ENCODE measurements around the gene USB1.

Gene USB1

GRCh38 chr16:58000706-58001676 lies at the start of gene USB1:
TSS of gene USB1 (plus strand) at chr16:58001407. CDS start at chr16:58001484, 77 bp downstream.
- Histone ChIP-seq H3K36me3 (ENCODE audit: insufficient read depth, low read depth, low read length) (peaks cover 40% of the 10 kb centered on the region), H3K4me3 (ENCODE audit: low read length) (peak within 1 kb of the TSS; percentile 89), H3K9me3 (ENCODE audit: insufficient read depth, low read depth, low read length) (no peaks in the 10 kb centered on the region), H3K4me1 (ENCODE audit: insufficient read depth, low read length) (no peaks in the 10 kb centered on the region), H3K27me3 (ENCODE audit: insufficient read depth, low read length) (peaks cover 6% of the 10 kb centered on the region; the same call in 1 of the 2 replicates), H3K9ac (ENCODE audit: low read depth, low read length) (peak within 1 kb of the TSS; percentile 75; the same call in 1 of the 2 replicates), H3K27ac (ENCODE audit: low read length) (no peak within 1 kb of the TSS)

- H3K9ac ChIP-seq (ENCODE audit: low read depth, low read length) = no peak overlapping the region
- H3K27me3 ChIP-seq (ENCODE audit: insufficient read depth, low read length) = no peaks in the 10 kb centered on the region
- no peak overlapping the region for H3K27ac ChIP-seq (ENCODE audit: low read length)
- H3K4me3 ChIP-seq (ENCODE audit: low read length) = no peak overlapping the region
- H3K4me1 ChIP-seq (ENCODE audit: insufficient read depth, low read length) = no peaks in the 10 kb centered on the region; the same call in 1 of the 2 replicates
- no peaks in the 10 kb centered on the region for H3K36me3 ChIP-seq (ENCODE audit: insufficient read depth, low read depth, low read length)
- no peaks in the 10 kb centered on the region for H3K9me3 ChIP-seq (ENCODE audit: insufficient read depth, low read depth, low read length)
Observed at GRCh38 chr16:57952909-57953308, 48.3 kb upstream of the USB1 start.

- Histone ChIP-seq H3K4me1 (ENCODE audit: insufficient read depth, low read length) (no peaks in the 10 kb centered on the region; the same call in 1 of the 2 replicates), H3K27me3 (ENCODE audit: insufficient read depth, low read length) (no peaks in the 10 kb centered on the region), H3K36me3 (ENCODE audit: insufficient read depth, low read depth, low read length) (no peaks in the 10 kb centered on the region), H3K27ac (ENCODE audit: low read length) (no peak overlapping the region), H3K9ac (ENCODE audit: low read depth, low read length) (no peak overlapping the region), H3K4me3 (ENCODE audit: low read length) (no peak overlapping the region), H3K9me3 (ENCODE audit: insufficient read depth, low read depth, low read length) (no peaks in the 10 kb centered on the region)
Observed at GRCh38 chr16:57953857-57954256, 47.4 kb upstream of the USB1 start.

GRCh38 chr16:57955572-57956188 lies 45.5 kb upstream of the USB1 start:
- Histone ChIP-seq H3K27me3 (ENCODE audit: insufficient read depth, low read length) (no peaks in the 10 kb centered on the region), H3K9me3 (ENCODE audit: insufficient read depth, low read depth, low read length) (no peaks in the 10 kb centered on the region), H3K4me3 (ENCODE audit: low read length) (no peak overlapping the region), H3K4me1 (ENCODE audit: insufficient read depth, low read length) (no peaks in the 10 kb centered on the region; the same call in 1 of the 2 replicates), H3K27ac (ENCODE audit: low read length) (no peak overlapping the region), H3K9ac (ENCODE audit: low read depth, low read length) (no peak overlapping the region), H3K36me3 (ENCODE audit: insufficient read depth, low read depth, low read length) (no peaks in the 10 kb centered on the region)

GRCh38 chr16:57956270-57956808 lies 44.9 kb upstream of the USB1 start:
- Histone ChIP-seq H3K36me3 (ENCODE audit: insufficient read depth, low read depth, low read length) (no peaks in the 10 kb centered on the region), H3K27ac (ENCODE audit: low read length) (no peak overlapping the region), H3K27me3 (ENCODE audit: insufficient read depth, low read length) (no peaks in the 10 kb centered on the region), H3K4me3 (ENCODE audit: low read length) (no peak overlapping the region), H3K9ac (ENCODE audit: low read depth, low read length) (no peak overlapping the region), H3K4me1 (ENCODE audit: insufficient read depth, low read length) (no peaks in the 10 kb centered on the region; the same call in 1 of the 2 replicates), H3K9me3 (ENCODE audit: insufficient read depth, low read depth, low read length) (no peaks in the 10 kb centered on the region)

- Histone ChIP-seq H3K4me1 (ENCODE audit: insufficient read depth, low read length) (no peaks in the 10 kb centered on the region; the same call in 1 of the 2 replicates), H3K27me3 (ENCODE audit: insufficient read depth, low read length) (no peaks in the 10 kb centered on the region), H3K4me3 (ENCODE audit: low read length) (no peak overlapping the region), H3K9me3 (ENCODE audit: insufficient read depth, low read depth, low read length) (no peaks in the 10 kb centered on the region), H3K27ac (ENCODE audit: low read length) (no peak overlapping the region), H3K9ac (ENCODE audit: low read depth, low read length) (no peak overlapping the region), H3K36me3 (ENCODE audit: insufficient read depth, low read depth, low read length) (no peaks in the 10 kb centered on the region)
Observed at GRCh38 chr16:57956924-57957672, 44.1 kb upstream of the USB1 start.

GRCh38 chr16:57957673-57958392 lies 43.4 kb upstream of the USB1 start:
- no peak overlapping the region for H3K27ac ChIP-seq (ENCODE audit: low read length)
- no peaks in the 10 kb centered on the region; the same call in 1 of the 2 replicates for H3K4me1 ChIP-seq (ENCODE audit: insufficient read depth, low read length)
- H3K27me3 ChIP-seq (ENCODE audit: insufficient read depth, low read length) = no peaks in the 10 kb centered on the region
- H3K36me3 ChIP-seq (ENCODE audit: insufficient read depth, low read depth, low read length) = no peaks in the 10 kb centered on the region
- H3K9me3 ChIP-seq (ENCODE audit: insufficient read depth, low read depth, low read length) = no peaks in the 10 kb centered on the region
- no peak overlapping the region for H3K9ac ChIP-seq (ENCODE audit: low read depth, low read length)
- no peak overlapping the region for H3K4me3 ChIP-seq (ENCODE audit: low read length)

GRCh38 chr16:57958544-57958943 lies 42.7 kb upstream of the USB1 start:
- no peaks in the 10 kb centered on the region for H3K36me3 ChIP-seq (ENCODE audit: insufficient read depth, low read depth, low read length)
- no peak overlapping the region for H3K9ac ChIP-seq (ENCODE audit: low read depth, low read length)

GRCh38 chr16:57959121-57959520 lies 42.1 kb upstream of the USB1 start:
- Histone ChIP-seq H3K27ac (ENCODE audit: low read length) (no peak overlapping the region), H3K36me3 (ENCODE audit: insufficient read depth, low read depth, low read length) (no peaks in the 10 kb centered on the region), H3K9ac (ENCODE audit: low read depth, low read length) (no peak overlapping the region), H3K4me1 (ENCODE audit: insufficient read depth, low read length) (no peaks in the 10 kb centered on the region; the same call in 1 of the 2 replicates), H3K9me3 (ENCODE audit: insufficient read depth, low read depth, low read length) (no peaks in the 10 kb centered on the region), H3K4me3 (ENCODE audit: low read length) (no peak overlapping the region), H3K27me3 (ENCODE audit: insufficient read depth, low read length) (no peaks in the 10 kb centered on the region)

More at GRCh38 chr16:57958544-57958943, 42.7 kb upstream of the USB1 start:
- no peaks in the 10 kb centered on the region; the same call in 1 of the 2 replicates for H3K4me1 ChIP-seq (ENCODE audit: insufficient read depth, low read length)
- H3K9me3 ChIP-seq (ENCODE audit: insufficient read depth, low read depth, low read length) = no peaks in the 10 kb centered on the region
- no peak overlapping the region for H3K27ac ChIP-seq (ENCODE audit: low read length)
- no peak overlapping the region for H3K4me3 ChIP-seq (ENCODE audit: low read length)
- H3K27me3 ChIP-seq (ENCODE audit: insufficient read depth, low read length) = no peaks in the 10 kb centered on the region

GRCh38 chr16:57959804-57960203 lies 41.4 kb upstream of the USB1 start:
- H3K9ac ChIP-seq (ENCODE audit: low read depth, low read length) = no peak overlapping the region
- H3K27me3 ChIP-seq (ENCODE audit: insufficient read depth, low read length) = no peaks in the 10 kb centered on the region
- H3K27ac ChIP-seq (ENCODE audit: low read length) = no peak overlapping the region
- H3K9me3 ChIP-seq (ENCODE audit: insufficient read depth, low read depth, low read length) = no peaks in the 10 kb centered on the region
- no peaks in the 10 kb centered on the region for H3K36me3 ChIP-seq (ENCODE audit: insufficient read depth, low read depth, low read length)
- H3K4me3 ChIP-seq (ENCODE audit: low read length) = no peak overlapping the region
- no peaks in the 10 kb centered on the region; the same call in 1 of the 2 replicates for H3K4me1 ChIP-seq (ENCODE audit: insufficient read depth, low read length)
